ENCODE data around the gene TMEM218. TPM values are rescaled to one million over a fixed set of nuclear protein-coding genes. Genes with fewer than 3 reads are reported as not detected.

Gene TMEM218
- total RNA-seq, 2 experiments from 2014 or later: 3.9 to 4.4 TPM

GRCh38 chr11:125123194-125123946 is 11.9 kb upstream of the TMEM218 start:
- intact Hi-C loops (cut with DNase I, micrococcal nuclease): no loop called here
- Mint-ChIP-seq H3K27me3 (peaks cover 59% of the 10 kb centered on the region), H3K4me1 (ENCODE audit: low read depth) (no peaks in the 10 kb centered on the region), H3K9me3 (no peaks in the 10 kb centered on the region), H3K4me3 (no peak overlapping the region), H3K36me3 (ENCODE audit: low read depth) (no peaks in the 10 kb centered on the region), H3K27ac (no peak overlapping the region)
- Histone ChIP-seq H3K36me3 (ENCODE audit: insufficient read depth, low read length) (no peaks in the 10 kb centered on the region), H3K4me1 (ENCODE audit: insufficient read depth, low read length) (no peaks in the 10 kb centered on the region), H3K27ac (ENCODE audit: low read depth in 1 of 2, low read length in 2 of 2) (no peak overlapping the region), H3K27me3 (ENCODE audit: control insufficient read depth in 1 of 2, insufficient read depth in 2 of 2, low read length in 2 of 2) (peaks cover 7 to 10% of the 10 kb centered on the region in 2 experiments), H3K4me3 (ENCODE audit: low read length) (no peak overlapping the region), H3K9me3 (ENCODE audit: control insufficient read depth in 1 of 2, insufficient read depth in 1 of 2, low read length in 2 of 2) (no peaks in the 10 kb centered on the region)
- ChIA-PET CTCF (interaction anchor here (1.2 to 2.5 kb wide), 3 partner anchors 11 to 32 kb away, joined by 5 to 12 read pairs (median 6); partner anchors contain the start of gene TMEM218), POLR2A (interaction anchor here (3.2 kb wide), 1 partner anchor 11 kb away, joined by 18 read pairs; the partner anchor contains the start of gene TMEM218)
- ATAC-seq (ENCODE audit: poor library complexity) (no peak), DNase-seq (no peak)
- TF ChIP-seq, protein P1, sequence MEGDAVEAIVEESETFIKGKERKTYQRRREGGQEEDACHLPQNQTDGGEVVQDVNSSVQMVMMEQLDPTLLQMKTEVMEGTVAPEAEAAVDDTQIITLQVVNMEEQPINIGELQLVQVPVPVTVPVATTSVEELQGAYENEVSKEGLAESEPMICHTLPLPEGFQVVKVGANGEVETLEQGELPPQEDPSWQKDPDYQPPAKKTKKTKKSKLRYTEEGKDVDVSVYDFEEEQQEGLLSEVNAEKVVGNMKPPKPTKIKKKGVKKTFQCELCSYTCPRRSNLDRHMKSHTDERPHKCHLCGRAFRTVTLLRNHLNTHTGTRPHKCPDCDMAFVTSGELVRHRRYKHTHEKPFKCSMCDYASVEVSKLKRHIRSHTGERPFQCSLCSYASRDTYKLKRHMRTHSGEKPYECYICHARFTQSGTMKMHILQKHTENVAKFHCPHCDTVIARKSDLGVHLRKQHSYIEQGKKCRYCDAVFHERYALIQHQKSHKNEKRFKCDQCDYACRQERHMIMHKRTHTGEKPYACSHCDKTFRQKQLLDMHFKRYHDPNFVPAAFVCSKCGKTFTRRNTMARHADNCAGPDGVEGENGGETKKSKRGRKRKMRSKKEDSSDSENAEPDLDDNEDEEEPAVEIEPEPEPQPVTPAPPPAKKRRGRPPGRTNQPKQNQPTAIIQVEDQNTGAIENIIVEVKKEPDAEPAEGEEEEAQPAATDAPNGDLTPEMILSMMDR (IDR thresholded peaks at IDR 0.05): no peak

DNA sequence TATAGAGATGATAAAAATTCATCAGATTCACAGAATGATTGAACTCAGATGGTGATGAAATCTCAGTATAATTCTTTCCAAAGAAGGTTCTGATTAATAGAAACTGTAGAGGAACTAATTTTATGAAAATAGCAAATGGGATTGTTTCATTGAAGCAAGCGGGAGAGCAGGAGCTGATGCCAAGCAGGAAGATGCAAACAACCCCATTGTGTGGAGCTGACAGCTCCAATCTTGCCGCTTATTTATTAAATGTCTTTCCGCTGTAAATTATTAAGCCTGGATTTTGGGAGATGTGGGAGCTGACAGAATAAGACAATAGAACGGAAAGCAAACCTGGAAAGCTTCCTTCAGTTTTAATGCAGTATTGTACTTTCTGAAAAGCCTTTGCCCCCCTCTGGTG is 6.0 kb upstream of the TMEM218 start:
- Histone ChIP-seq H3K27ac (ENCODE audit: low read depth in 1 of 2, low read length in 2 of 2) (no peak overlapping the region), H3K4me3 (ENCODE audit: low read length) (no peak overlapping the region), H3K4me1 (ENCODE audit: insufficient read depth, low read length) (no peaks in the 10 kb centered on the region), H3K9me3 (ENCODE audit: control insufficient read depth in 1 of 2, insufficient read depth in 1 of 2, low read length in 2 of 2) (no peaks in the 10 kb centered on the region), H3K36me3 (ENCODE audit: insufficient read depth, low read length) (no peaks in the 10 kb centered on the region), H3K27me3 (ENCODE audit: control insufficient read depth in 1 of 2, insufficient read depth in 2 of 2, low read length in 2 of 2) (peaks cover 4% of the 10 kb centered on the region in 2 experiments)
- Mint-ChIP-seq H3K36me3 (ENCODE audit: low read depth) (no peaks in the 10 kb centered on the region), H3K9me3 (peaks cover under 1% of the 10 kb centered on the region), H3K4me1 (ENCODE audit: low read depth) (peaks cover 2% of the 10 kb centered on the region), H3K27me3 (peaks cover 45% of the 10 kb centered on the region), H3K27ac (no peak overlapping the region), H3K4me3 (no peak overlapping the region)
- no peak for ATAC-seq (ENCODE audit: poor library complexity)
- TF ChIP-seq, protein P1 (IDR thresholded peaks at IDR 0.05): no peak
- no peak for DNase-seq
- intact Hi-C loops (cut with DNase I, micrococcal nuclease): loop anchor here in 1 of 2 experiments (10.0 kb wide), 2 partner anchors 447 to 507 kb away; partner anchors contain the start of genes CHEK1 and EI24
- CTCF ChIA-PET: no interaction called here
- POLR2A ChIA-PET: no interaction called here

- H3K4me1 ChIP-seq (ENCODE audit: insufficient read depth, low read length): peaks cover 16% of the 10 kb centered on the region
- POLR2A ChIA-PET: no interaction called here
- Mint-ChIP-seq H3K27me3 (peaks cover 24% of the 10 kb centered on the region), H3K4me1 (ENCODE audit: low read depth) (peaks cover 26% of the 10 kb centered on the region), H3K4me3 (no peak overlapping the region), H3K9me3 (peaks cover 3% of the 10 kb centered on the region), H3K36me3 (ENCODE audit: low read depth) (peaks cover 5% of the 10 kb centered on the region), H3K27ac (no peak overlapping the region)
- no peak overlapping the region for H3K27ac ChIP-seq (ENCODE audit: low read depth in 1 of 2, low read length in 2 of 2)
- peak in 2 of 14 experiments; percentile 9 to 18 for DNase-seq
- TF ChIP-seq, protein P1 (IDR thresholded peaks at IDR 0.05): no peak
- CTCF ChIA-PET: interaction anchor here (0.9 kb wide), 1 partner anchor 28 kb away, joined by 3 read pairs; no protein-coding TSS in a partner anchor
- ATAC-seq (ENCODE audit: poor library complexity): no peak
- H3K9me3 ChIP-seq (ENCODE audit: control insufficient read depth in 1 of 2, insufficient read depth in 1 of 2, low read length in 2 of 2): peaks cover 0 to 4% of the 10 kb centered on the region in 2 experiments
- no peaks in the 10 kb centered on the region for H3K36me3 ChIP-seq (ENCODE audit: insufficient read depth, low read length)
- intact Hi-C loops (cut with DNase I, micrococcal nuclease): loop anchor here in 1 of 2 experiments (5.0 to 10.0 kb wide), 8 partner anchors 237 to 783 kb away; partner anchors contain the start of genes CHEK1, EI24, SIAE and SPA17
- H3K4me3 ChIP-seq (ENCODE audit: low read length): no peak overlapping the region
- peaks cover 4% of the 10 kb centered on the region in 2 experiments for H3K27me3 ChIP-seq (ENCODE audit: control insufficient read depth in 1 of 2, insufficient read depth in 2 of 2, low read length in 2 of 2)
Measured at GRCh38 chr11:125114518-125114917, 3.1 kb upstream of the TMEM218 start.

All from CD4-positive, alpha-beta T cell (primary cell).